HEK293 (cell line): ENCODE data around the gene MRC2.
"Not testable (repeated sequence)": the region's sequence is repeated elsewhere in the genome, so short reads cannot be mapped to it uniquely, and the experiment has no call there.

Experiments used
- CTCF ChIA-PET: fragments of 350-600 bp; formaldehyde crosslinking; extraction: SDS; loops from one replicate; lab custom pipeline; 2021; ENCODE audit warnings: antibody characterized with exemption; lab: Yijun Ruan, JAX
- POLR2A ChIA-PET: fragments of 300-600 bp; formaldehyde crosslinking; extraction: SDS; loops from one replicate; lab custom pipeline; 2020; ENCODE audit warnings: antibody characterized with exemption, inconsistent platforms; lab: Yijun Ruan, JAX
- H3K27ac ChIP-seq: fragments of 200-500 bp; sonication (Bioruptor generic); 2 replicates; pipeline ENCODE4 v1.5.1; 2014; ENCODE audit warnings: low read depth, low read length, control low read depth, inconsistent platforms; ENCODE audit errors: extremely low read depth
- H3K36me3 ChIP-seq, 2 experiments: fragments of 200-500 bp in 1 of 2; sonication (Bioruptor generic) in 1 of 2; 1 replicate in 1 of 2; 2 replicates in 1 of 2; pipeline ENCODE4 v1.5.1; 2014 to 2017; ENCODE audit warnings: inconsistent platforms in 2 of 2, low read length in 2 of 2; ENCODE audit not compliant: control insufficient read depth in 2 of 2, insufficient read depth in 1 of 2
- H3K4me1 ChIP-seq: fragments of 200-500 bp; sonication (Bioruptor generic); 2 replicates; pipeline ENCODE4 v1.5.1; 2014; ENCODE audit warnings: mild to moderate bottlenecking, low read length, inconsistent platforms; ENCODE audit not compliant: control insufficient read depth, insufficient read depth
- H3K4me3 ChIP-seq: 2 replicates; pipeline ENCODE4 v1.5.1; 2011; ENCODE audit warnings: low read depth, mild to moderate bottlenecking, control low read depth, low read length, moderate library complexity
- H3K9me3 ChIP-seq: fragments of 200-500 bp; sonication (Bioruptor generic); 2 replicates; pipeline ENCODE4 v1.5.1; 2014; ENCODE audit warnings: low read depth, low read length, inconsistent platforms; ENCODE audit not compliant: control insufficient read depth, insufficient read depth
- AEBP2 ChIP-seq: fragments of 450-650 bp; formaldehyde crosslinking; IDR thresholded peaks from 2 replicates; pipeline ENCODE4 v1.5.1; 2016; ENCODE audit warnings: missing biosample characterization, missing genetic modification characterization, borderline replicate concordance
- GLI4 ChIP-seq: fragments of 450-650 bp; formaldehyde crosslinking; IDR thresholded peaks from 2 replicates; pipeline ENCODE4 v1.5.1; 2016; ENCODE audit warnings: missing biosample characterization, missing genetic modification characterization
- HOXA7 ChIP-seq: sonication (generic); formaldehyde crosslinking; IDR thresholded peaks from 2 replicates; pipeline ENCODE4 v1.8.1; 2022; ENCODE audit warnings: missing genetic modification reagents, borderline replicate concordance
- KLF7 ChIP-seq: fragments of 450-650 bp; formaldehyde crosslinking; IDR thresholded peaks from 2 replicates; pipeline ENCODE4 v1.5.1; 2016; ENCODE audit warnings: missing biosample characterization, missing genetic modification characterization, borderline replicate concordance
- MEIS1 ChIP-seq: sonication (generic); formaldehyde crosslinking; IDR thresholded peaks from 2 replicates; pipeline ENCODE4 v1.8.1; 2022; ENCODE audit warnings: missing genetic modification reagents, mild to moderate bottlenecking, borderline replicate concordance
- SALL2 ChIP-seq: fragments of 450-650 bp; formaldehyde crosslinking; IDR thresholded peaks from 2 replicates; pipeline ENCODE4 v1.5.0; 2017; ENCODE audit warnings: missing biosample characterization, mild to moderate bottlenecking, missing genetic modification characterization, borderline replicate concordance
- SP7 ChIP-seq: fragments of 450-650 bp; formaldehyde crosslinking; IDR thresholded peaks from 2 replicates; pipeline ENCODE4 v1.5.1; 2016; ENCODE audit warnings: missing biosample characterization, missing genetic modification characterization
- YY1 ChIP-seq: fragments of 450-650 bp; formaldehyde crosslinking; IDR thresholded peaks from 2 replicates; pipeline ENCODE4 v1.5.1; 2018; ENCODE audit warnings: missing biosample characterization, missing genetic modification characterization
- ZNF311 ChIP-seq: fragments of 450-650 bp; formaldehyde crosslinking; IDR thresholded peaks from 2 replicates; pipeline ENCODE4 v1.5.1; 2017; ENCODE audit warnings: missing biosample characterization, missing genetic modification characterization, borderline replicate concordance
- ZNF362 ChIP-seq: fragments of 450-650 bp; formaldehyde crosslinking; IDR thresholded peaks from 2 replicates; pipeline ENCODE4 v1.5.1; 2016; ENCODE audit warnings: missing biosample characterization, missing genetic modification characterization
- ZNF366 ChIP-seq: fragments of 450-650 bp; formaldehyde crosslinking; conservative IDR thresholded peaks from 2 replicates; pipeline ENCODE4 v1.5.1; 2016; ENCODE audit warnings: missing biosample characterization, missing genetic modification characterization
- ZNF391 ChIP-seq: fragments of 450-650 bp; formaldehyde crosslinking; IDR thresholded peaks from 2 replicates; pipeline ENCODE4 v1.5.1; 2016; ENCODE audit warnings: low read depth, missing biosample characterization, missing genetic modification characterization, borderline replicate concordance
- ZNF416 ChIP-seq: fragments of 450-650 bp; formaldehyde crosslinking; IDR thresholded peaks from 2 replicates; pipeline ENCODE4 v1.5.1; 2016; ENCODE audit warnings: missing biosample characterization, missing genetic modification characterization
- ZNF518A ChIP-seq: fragments of 450-650 bp; formaldehyde crosslinking; conservative IDR thresholded peaks from 2 replicates; pipeline ENCODE4 v1.5.1; 2016; ENCODE audit warnings: low read depth, missing biosample characterization, missing genetic modification characterization
- ZNF549 ChIP-seq: fragments of 450-650 bp; IDR thresholded peaks from 2 replicates; pipeline ENCODE4 v1.5.1; 2018; ENCODE audit warnings: missing biosample characterization, missing genetic modification characterization, mild to moderate bottlenecking, inconsistent platforms, moderate library complexity
- ZNF624 ChIP-seq: fragments of 450-650 bp; formaldehyde crosslinking; IDR thresholded peaks from 2 replicates; pipeline ENCODE4 v1.5.1; 2017; ENCODE audit warnings: missing biosample characterization, missing genetic modification characterization
- ZNF658 ChIP-seq: fragments of 450-650 bp; formaldehyde crosslinking; IDR thresholded peaks from 2 replicates; pipeline ENCODE4; 2016; ENCODE audit warnings: missing biosample characterization, missing genetic modification characterization
- ZNF670 ChIP-seq: fragments of 450-650 bp; formaldehyde crosslinking; IDR thresholded peaks from 2 replicates; pipeline ENCODE4 v1.5.1; 2016; ENCODE audit warnings: missing biosample characterization, missing genetic modification characterization, low read depth
- ZNF677 ChIP-seq: fragments of 450-650 bp; IDR thresholded peaks from 2 replicates; pipeline ENCODE4 v1.5.0; 2018; ENCODE audit warnings: missing biosample characterization, mild to moderate bottlenecking, missing genetic modification characterization, moderate library complexity
- ZNF776 ChIP-seq: fragments of 450-650 bp; formaldehyde crosslinking; IDR thresholded peaks from 2 replicates; pipeline ENCODE4 v1.5.0; 2017; ENCODE audit warnings: missing biosample characterization, missing genetic modification characterization, borderline replicate concordance
- ZNF830 ChIP-seq: fragments of 450-650 bp; IDR thresholded peaks from 2 replicates; pipeline ENCODE4 v1.5.0; 2018; ENCODE audit warnings: missing biosample characterization, missing genetic modification characterization, low read depth, mild to moderate bottlenecking, moderate library complexity
- ZSCAN23 ChIP-seq: fragments of 450-650 bp; formaldehyde crosslinking; IDR thresholded peaks from 2 replicates; pipeline ENCODE4 v1.5.1; 2016; ENCODE audit warnings: missing biosample characterization, missing genetic modification characterization
- ZSCAN30 ChIP-seq: fragments of 450-650 bp; IDR thresholded peaks from 2 replicates; pipeline ENCODE4 v1.5.1; 2018; ENCODE audit warnings: missing biosample characterization, mild to moderate bottlenecking, missing genetic modification characterization, moderate library complexity

MRC2 gene

GRCh38 chr17:62696726-62697490 is 69.4 kb downstream of the MRC2 start:
- no peaks in the 10 kb centered on the region for H3K4me1 ChIP-seq
- no peak for TF ChIP-seq YY1 (tag by site-specific recombination)
- no peak for TF ChIP-seq ZNF776 (tag by site-specific recombination)
- no peak for TF ChIP-seq GLI4
- no peak for TF ChIP-seq ZNF670 (tag by site-specific recombination)
- TF ChIP-seq ZNF362 (tag by site-specific recombination), result no peak
- no peak for TF ChIP-seq HOXA7 (CRISPR knock-in tag)
- TF ChIP-seq ZNF677 (tag by site-specific recombination), result no peak
- no peak for TF ChIP-seq ZNF549 (tag by site-specific recombination)
- no peak for TF ChIP-seq SALL2 (tag by site-specific recombination)
- TF ChIP-seq SP7 (tag by site-specific recombination), result no peak
- TF ChIP-seq ZNF658 (tag by site-specific recombination), result no peak
- no peak for TF ChIP-seq ZNF391 (tag by site-specific recombination)
- no peak for TF ChIP-seq AEBP2 (tag by site-specific recombination)
- TF ChIP-seq ZNF366 (tag by site-specific recombination), result no peak
- TF ChIP-seq ZNF416 (tag by site-specific recombination), result no peak
- TF ChIP-seq ZSCAN23 (tag by site-specific recombination), result no peak
- CTCF ChIA-PET, result no interaction called here

GRCh38 chr17:62698459-62698858 is 71.0 kb downstream of the MRC2 start:
- H3K4me1 ChIP-seq, POLR2A ChIA-PET, H3K27ac ChIP-seq, H3K36me3 ChIP-seq, H3K9me3 ChIP-seq, H3K4me3 ChIP-seq: not testable (repeated sequence)
- CTCF ChIA-PET, result interaction anchor here (0.6 to 0.7 kb wide), 2 partner anchors 90 to 706 kb away, joined by 3 to 5 read pairs; no protein-coding TSS in a partner anchor

More at GRCh38 chr17:62696726-62697490, 69.4 kb downstream of the MRC2 start:
- Histone ChIP-seq H3K36me3 (peaks cover 0 to 4% of the 10 kb centered on the region in 2 experiments; a peak in 1 of 3 replicates), H3K27ac (no peak overlapping the region), H3K9me3 (no peaks in the 10 kb centered on the region), H3K4me3 (no peak overlapping the region)
- POLR2A ChIA-PET, result no interaction called here

- Histone ChIP-seq H3K4me3 (no peak overlapping the region), H3K36me3 (no peaks in the 10 kb centered on the region), H3K4me1 (peaks cover 3% of the 10 kb centered on the region), H3K9me3 (no peaks in the 10 kb centered on the region), H3K27ac (no peak overlapping the region)
- CTCF ChIA-PET, result interaction anchor here (0.6 to 1.8 kb wide), 4 partner anchors 132 to 706 kb away, joined by 3 to 5 read pairs (median 4); no protein-coding TSS in a partner anchor
- POLR2A ChIA-PET, result no interaction called here
- TF ChIP-seq ZSCAN30 (no peak), ZNF830 (tag by site-specific recombination) (no peak), KLF7 (tag by site-specific recombination) (no peak), ZNF624 (tag by site-specific recombination) (no peak), ZNF311 (no peak), ZNF518A (tag by site-specific recombination) (no peak), MEIS1 (CRISPR knock-in tag) (no peak)
Measured at GRCh38 chr17:62700964-62701705, 73.7 kb downstream of the MRC2 start.
